Measurements from ENCODE around the gene ZBTB18.
"Not testable (repeated sequence)": the region's sequence is repeated elsewhere in the genome, so short reads cannot be mapped to it uniquely, and the experiment has no call there.

Gene ZBTB18

DNA sequence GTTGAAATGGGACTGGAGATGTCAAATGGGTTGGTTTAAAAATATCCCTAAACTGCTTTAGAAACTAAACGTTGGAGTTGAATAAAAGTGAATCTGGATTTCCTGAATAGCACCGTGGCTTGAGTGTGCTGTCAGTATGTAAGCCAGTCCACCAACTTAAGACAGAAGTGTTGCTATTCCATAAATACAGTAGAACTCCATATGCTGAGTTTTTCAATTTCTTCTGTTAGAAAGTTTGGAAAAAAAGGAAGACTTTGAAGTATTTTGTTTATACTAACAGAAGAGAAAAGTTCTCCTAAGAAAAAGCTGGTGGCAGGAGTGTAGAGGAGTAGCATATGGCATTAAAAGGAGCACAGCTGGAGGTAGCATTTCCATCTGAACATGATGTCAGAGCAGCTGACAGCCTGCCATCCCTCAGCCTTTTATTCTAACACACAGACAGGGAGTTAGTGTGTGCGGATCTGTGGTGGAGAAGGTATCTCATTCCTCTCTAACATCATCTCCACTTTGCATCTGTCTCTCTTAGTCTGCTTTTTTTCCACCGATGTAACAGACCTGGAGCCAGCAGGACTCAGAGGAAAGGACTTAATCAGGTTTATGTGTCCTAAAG lies at the start of gene ZBTB18:
Gene ZBTB18, plus strand, starts transcription at position 449 of the 610 bp plus-strand sequence. Its CDS starts 149 bp downstream, at position 598.
- no peak for DNase-seq (ENCODE audit: low read depth in 2 of 3, low spot score in 2 of 3)

- no peak for DNase-seq (ENCODE audit: low read depth in 2 of 3, low spot score in 2 of 3)
Observed at GRCh38 chr1:244002721-244003120, 48.4 kb upstream of the ZBTB18 start.

GRCh38 chr1:244005455-244005854 lies 45.6 kb upstream of the ZBTB18 start:
- no peak for DNase-seq (ENCODE audit: low read depth in 2 of 3, low spot score in 2 of 3)

DNA sequence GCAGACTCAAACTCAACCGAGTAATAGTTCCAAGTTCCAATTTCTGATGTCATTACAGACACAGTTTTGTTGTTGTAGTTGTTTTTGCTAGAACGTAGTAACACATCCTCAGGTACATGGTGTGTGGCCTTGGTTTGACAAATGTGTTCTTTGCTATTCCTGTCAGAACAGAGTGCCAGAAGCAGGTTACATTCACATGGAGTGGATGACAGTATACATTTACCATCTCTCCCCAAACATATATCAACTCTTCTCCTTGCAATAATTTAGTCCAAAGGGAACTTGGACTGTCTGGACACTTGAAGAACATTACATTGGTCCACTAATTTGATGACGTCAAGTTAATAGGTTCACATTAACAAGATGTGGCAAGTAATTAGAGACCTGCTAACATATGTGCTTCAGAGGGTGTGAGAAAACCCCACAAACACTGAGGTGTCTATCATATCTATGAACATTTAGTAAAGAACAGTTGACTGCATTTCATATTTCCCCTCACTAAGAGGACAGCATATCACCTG lies 44.6 kb upstream of the ZBTB18 start:
- no peak for DNase-seq (ENCODE audit: low read depth in 2 of 3, low spot score in 2 of 3)

- no peak for DNase-seq (ENCODE audit: low read depth in 2 of 3, low spot score in 2 of 3)
Observed at GRCh38 chr1:244006961-244007360, 44.1 kb upstream of the ZBTB18 start.

DNA sequence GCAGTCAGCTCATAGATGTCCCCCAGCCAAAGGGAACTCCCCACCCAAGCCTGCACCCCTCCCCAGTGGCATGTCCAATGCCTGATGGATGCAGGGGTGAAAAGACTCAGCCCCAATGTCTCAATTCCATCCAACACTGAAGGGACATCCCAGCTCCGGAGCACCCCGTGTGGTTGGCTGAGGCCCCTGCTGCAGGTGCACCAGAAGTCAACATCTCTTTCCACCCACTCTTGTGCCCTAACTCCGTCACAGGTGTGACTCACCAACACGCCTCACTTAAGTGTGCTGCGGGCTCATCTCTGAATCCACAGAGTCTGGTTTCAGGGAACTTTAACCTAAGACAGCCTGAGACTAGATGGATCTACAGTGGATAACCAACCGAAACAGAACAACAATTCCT lies 40.9 kb upstream of the ZBTB18 start:
- peak in 1 of 3 experiments; percentile 7 for DNase-seq (ENCODE audit: low read depth in 2 of 3, low spot score in 2 of 3)

GRCh38 chr1:244010703-244011123 lies 40.4 kb upstream of the ZBTB18 start:
- DNase-seq (ENCODE audit: low read depth in 2 of 3, low spot score in 2 of 3), result no peak

GRCh38 chr1:244011271-244011670 lies 39.8 kb upstream of the ZBTB18 start:
- no peak for DNase-seq (ENCODE audit: low read depth in 2 of 3, low spot score in 2 of 3)

GRCh38 chr1:244011786-244012185 lies 39.3 kb upstream of the ZBTB18 start:
- no peak for DNase-seq (ENCODE audit: low read depth in 2 of 3, low spot score in 2 of 3)

GRCh38 chr1:244012202-244012601 lies 38.9 kb upstream of the ZBTB18 start:
- DNase-seq (ENCODE audit: low read depth in 2 of 3, low spot score in 2 of 3), result no peak

DNA sequence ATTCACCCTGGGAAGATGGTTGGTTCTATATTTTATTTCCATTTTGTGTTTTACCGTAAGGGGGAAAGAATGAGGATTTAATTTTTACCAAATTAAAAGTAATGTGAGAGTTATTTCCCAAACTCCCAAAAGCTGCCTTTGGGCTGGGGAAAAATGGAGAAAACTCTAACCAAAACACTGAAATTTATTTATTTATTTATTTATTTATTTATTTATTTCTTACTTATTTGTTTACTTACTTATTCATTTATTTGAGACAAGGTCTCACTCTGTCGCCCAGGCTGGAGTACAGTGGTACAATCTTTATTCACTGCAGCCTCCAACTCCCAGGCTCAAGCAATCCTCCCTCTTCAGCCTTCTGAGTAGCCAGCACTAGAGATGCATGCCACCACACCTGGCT lies 38.0 kb upstream of the ZBTB18 start:
- DNase-seq (ENCODE audit: low read depth in 2 of 3, low spot score in 2 of 3), result no peak

GRCh38 chr1:244014862-244015261 lies 36.2 kb upstream of the ZBTB18 start:
- DNase-seq (ENCODE audit: low read depth in 2 of 3, low spot score in 2 of 3), result not testable (repeated sequence)

DNA sequence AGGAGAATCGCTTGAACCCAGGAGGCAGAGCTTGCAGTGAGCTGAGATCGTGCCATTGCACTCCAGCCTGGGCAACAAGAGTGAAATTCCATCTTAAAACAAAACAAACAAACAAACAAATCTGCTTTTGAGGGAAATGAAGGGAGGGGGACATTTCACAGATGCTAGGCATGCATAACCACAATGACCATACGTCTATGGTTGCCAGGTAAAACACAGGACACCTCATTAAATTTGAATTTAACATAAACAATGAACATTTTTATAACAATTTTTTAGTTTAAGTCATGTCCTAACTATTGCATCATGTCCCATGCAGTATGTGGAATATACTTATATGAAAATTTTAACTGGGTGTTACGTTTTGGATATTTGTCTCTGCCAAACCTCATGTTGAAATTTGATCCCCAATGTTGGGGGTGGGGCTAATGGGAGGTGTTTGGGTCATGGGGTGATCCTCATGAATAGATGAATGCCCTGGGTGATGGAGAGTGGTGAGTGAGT lies 31.0 kb upstream of the ZBTB18 start:
- no peak for DNase-seq (ENCODE audit: low read depth in 2 of 3, low spot score in 2 of 3)

DNA sequence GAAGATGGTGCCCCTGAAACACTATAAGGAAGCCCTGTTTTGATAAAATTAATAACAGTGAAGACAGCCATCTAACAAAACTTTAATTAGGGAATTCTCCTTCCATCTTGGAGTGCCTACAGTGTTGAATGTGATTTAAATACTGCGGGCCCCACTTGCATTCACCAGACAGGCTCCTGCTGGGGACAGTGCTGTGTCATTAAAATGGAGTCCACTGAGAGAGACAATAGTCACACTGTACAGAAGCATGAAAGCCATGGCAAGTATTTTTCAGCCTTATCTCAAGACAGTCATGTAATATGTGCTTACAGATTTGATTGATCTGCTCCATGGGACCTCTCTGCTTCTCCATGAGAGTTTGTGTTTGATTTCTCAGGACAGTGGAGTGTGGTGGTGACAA lies 29.7 kb upstream of the ZBTB18 start:
- DNase-seq (ENCODE audit: low read depth in 2 of 3, low spot score in 2 of 3), result no peak

GRCh38 chr1:244022311-244022710 lies 28.8 kb upstream of the ZBTB18 start:
- DNase-seq (ENCODE audit: low read depth in 2 of 3, low spot score in 2 of 3), result no peak

DNA sequence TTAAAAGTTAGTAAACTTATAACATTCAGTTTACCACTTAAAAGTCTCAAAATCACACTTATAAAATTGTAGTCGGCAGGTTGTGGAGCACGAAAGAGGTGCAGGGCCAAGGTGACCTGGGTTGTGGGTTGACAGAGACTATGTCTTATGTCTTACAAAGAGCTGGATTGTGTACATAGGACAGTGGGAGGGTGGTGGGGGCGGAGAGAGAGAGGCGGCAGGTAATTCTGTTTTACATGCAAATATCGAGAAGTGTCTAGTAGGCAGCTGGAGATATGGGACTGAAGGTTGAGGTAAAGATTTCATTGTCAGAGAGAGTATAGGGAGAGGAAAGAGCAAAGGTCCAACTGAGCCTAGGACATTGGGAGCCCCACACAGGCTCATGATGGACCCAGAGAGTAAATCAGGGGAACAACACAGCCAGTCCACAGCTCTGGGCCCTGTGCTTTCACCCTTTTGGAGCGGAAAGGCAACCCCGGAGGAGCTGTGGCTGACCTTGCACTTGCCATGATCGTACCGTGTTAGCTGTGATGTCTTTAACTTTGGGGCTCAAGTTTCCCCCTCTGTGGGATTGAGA lies 28.1 kb upstream of the ZBTB18 start:
- no peak for DNase-seq (ENCODE audit: low read depth in 2 of 3, low spot score in 2 of 3)

- no peak for DNase-seq (ENCODE audit: low read depth in 2 of 3, low spot score in 2 of 3)
Observed at GRCh38 chr1:244027491-244028145, 23.5 kb upstream of the ZBTB18 start.

DNA sequence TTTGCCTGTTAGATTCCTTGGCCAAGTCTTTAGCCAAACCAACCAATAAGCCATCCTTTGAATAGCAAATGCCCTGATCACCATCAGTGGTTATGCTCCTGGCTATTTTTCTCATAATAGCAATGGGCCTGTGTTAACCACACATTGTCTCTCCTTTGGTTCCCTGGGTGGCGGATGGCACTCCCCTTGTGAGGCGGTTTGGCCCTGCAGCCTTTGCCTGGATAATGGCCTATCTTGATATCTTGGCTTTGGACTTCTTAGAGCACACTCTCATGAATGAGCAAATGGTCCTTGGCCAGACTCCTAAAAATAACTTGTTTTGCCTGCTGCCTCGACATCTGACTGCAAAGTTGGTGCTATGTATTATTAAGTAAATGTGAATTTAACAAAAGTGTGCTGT lies 22.4 kb upstream of the ZBTB18 start:
- no peak for DNase-seq (ENCODE audit: low read depth in 2 of 3, low spot score in 2 of 3)

DNA sequence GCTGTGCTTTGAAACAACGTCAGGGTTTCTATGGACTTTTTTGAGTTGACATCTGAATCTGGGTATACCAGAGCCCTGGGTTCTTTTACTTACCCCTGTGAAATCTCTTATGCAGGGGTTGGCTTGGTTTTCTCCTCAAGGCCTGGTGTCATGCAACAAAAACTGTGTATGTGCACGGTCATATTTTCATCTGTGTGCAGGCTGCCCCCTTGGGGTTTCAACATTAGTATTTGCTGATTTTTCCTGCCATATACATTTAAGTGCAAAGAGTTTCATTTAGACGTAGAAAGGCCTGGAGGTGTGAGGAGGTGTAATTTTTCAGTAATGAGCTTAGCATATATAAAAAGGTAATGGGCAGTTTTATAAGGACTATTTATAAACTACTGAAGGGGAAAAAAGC lies 22.0 kb upstream of the ZBTB18 start:
- no peak for DNase-seq (ENCODE audit: low read depth in 2 of 3, low spot score in 2 of 3)

- no peak for DNase-seq (ENCODE audit: low read depth in 2 of 3, low spot score in 2 of 3)
Observed at GRCh38 chr1:244030481-244031040, 20.5 kb upstream of the ZBTB18 start.

DNA sequence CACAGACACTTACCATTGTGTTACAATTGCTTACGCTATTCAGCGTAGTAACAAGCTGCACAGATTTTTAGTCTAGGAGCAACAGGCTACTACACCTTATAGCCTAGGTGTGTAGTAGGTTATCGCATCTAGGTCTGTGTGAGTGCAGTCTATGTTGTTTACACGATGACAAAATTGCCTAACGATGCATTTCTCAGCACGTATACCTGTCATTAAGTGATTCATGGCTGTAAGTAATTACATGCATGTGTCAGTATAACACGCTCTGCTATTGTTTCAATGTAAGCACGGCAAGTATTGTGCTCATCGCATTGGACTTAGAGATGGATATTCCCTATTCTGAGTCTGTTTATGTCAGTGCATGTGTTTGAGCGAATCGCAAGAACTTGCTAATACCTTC lies 15.7 kb upstream of the ZBTB18 start:
- no peak for DNase-seq (ENCODE audit: low read depth in 2 of 3, low spot score in 2 of 3)

DNA sequence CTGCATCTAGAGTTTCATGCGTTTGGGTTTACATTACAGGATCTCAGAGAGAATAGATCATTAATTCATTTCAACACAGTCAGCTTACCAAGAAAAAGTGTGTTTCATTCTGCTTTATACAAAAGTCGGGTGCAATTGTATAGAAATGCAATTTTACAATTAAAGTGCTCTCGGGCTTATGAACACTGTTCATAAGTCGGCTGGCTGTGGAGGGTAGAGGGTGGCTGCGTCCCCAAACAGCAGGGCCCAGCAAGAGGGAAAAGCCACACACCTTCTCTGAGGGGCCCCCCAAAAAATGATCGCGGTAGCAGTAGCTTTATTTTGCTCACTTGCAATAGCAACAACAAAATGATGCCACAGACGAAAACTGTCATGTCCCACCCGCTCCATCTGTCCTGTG lies 13.8 kb upstream of the ZBTB18 start:
- no peak for DNase-seq (ENCODE audit: low read depth in 2 of 3, low spot score in 2 of 3)
